Activated T-helper 1 cell treated with Interleukin-2 at 50 U/mL for 16 hours (primary cell): ENCODE measurements around the gene NTF4.

ENCODE experiments used
- DNase-seq: peaks from one replicate; pipeline ENCODE4 v3.0.0-alpha.2; 2020; ENCODE audit warnings: low read depth

The NTF4 gene

GRCh38 chr19:49064768-49065611, at the start of gene NTF4:
TSS of gene NTF4 (minus strand) at chr19:49064818. CDS start at chr19:49061997, 2,821 bp downstream.
- no peak for DNase-seq

- DNase-seq = peak; percentile 72
Observed at GRCh38 chr19:49113762-49114629, 49.4 kb upstream of the NTF4 start, which contains the start of gene LIN7B. TSS of gene LIN7B (plus strand) at chr19:49114370. CDS start at chr19:49114405, 35 bp downstream.

- no peak for DNase-seq
Observed at GRCh38 chr19:49111218-49111998, 46.8 kb upstream of the NTF4 start.

- DNase-seq = no peak
Observed at GRCh38 chr19:49110567-49110966, 45.9 kb upstream of the NTF4 start.

GRCh38 chr19:49109569-49110233, 45.1 kb upstream of the NTF4 start:
- DNase-seq = no peak

GRCh38 chr19:49109051-49109450, 44.4 kb upstream of the NTF4 start:
- no peak for DNase-seq

- DNase-seq = no peak
Observed at GRCh38 chr19:49107625-49108459, 43.2 kb upstream of the NTF4 start.

- DNase-seq = no peak
Observed at GRCh38 chr19:49106648-49107135, 42.1 kb upstream of the NTF4 start.

- no peak for DNase-seq
Observed at GRCh38 chr19:49104229-49104864, 39.7 kb upstream of the NTF4 start.

- no peak for DNase-seq
Observed at GRCh38 chr19:49103331-49104085, 38.9 kb upstream of the NTF4 start.

- DNase-seq = no peak
Observed at GRCh38 chr19:49102303-49102702, 37.7 kb upstream of the NTF4 start.

- no peak for DNase-seq
Observed at GRCh38 chr19:49101160-49101559, 36.5 kb upstream of the NTF4 start.

GRCh38 chr19:49098795-49099194, 34.2 kb upstream of the NTF4 start:
- no peak for DNase-seq

- peak; percentile 51 for DNase-seq
Observed at GRCh38 chr19:49097453-49098288, 33.1 kb upstream of the NTF4 start.

GRCh38 chr19:49094505-49095482, 30.2 kb upstream of the NTF4 start:
- DNase-seq = no peak

GRCh38 chr19:49092686-49093085, 28.1 kb upstream of the NTF4 start:
- no peak for DNase-seq
